Neural progenitor cell (in vitro differentiated cells): ENCODE data around the gene ARHGAP20.

ENCODE experiments used
- EZH2 ChIP-seq: fragments of 200-600 bp; sonication (generic); IDR thresholded peaks from 2 replicates; pipeline ENCODE4 v1.6.1; 2017; ENCODE audit warnings: antibody characterized with exemption, mild to moderate bottlenecking, moderate library complexity
- TF ChIP-seq, protein P1 (sequence below): fragments of 200-600 bp; sonication (generic); IDR thresholded peaks from 2 replicates; pipeline ENCODE4 v1.5.1; 2017; ENCODE audit warnings: antibody characterized with exemption, mild to moderate bottlenecking

DNA sequence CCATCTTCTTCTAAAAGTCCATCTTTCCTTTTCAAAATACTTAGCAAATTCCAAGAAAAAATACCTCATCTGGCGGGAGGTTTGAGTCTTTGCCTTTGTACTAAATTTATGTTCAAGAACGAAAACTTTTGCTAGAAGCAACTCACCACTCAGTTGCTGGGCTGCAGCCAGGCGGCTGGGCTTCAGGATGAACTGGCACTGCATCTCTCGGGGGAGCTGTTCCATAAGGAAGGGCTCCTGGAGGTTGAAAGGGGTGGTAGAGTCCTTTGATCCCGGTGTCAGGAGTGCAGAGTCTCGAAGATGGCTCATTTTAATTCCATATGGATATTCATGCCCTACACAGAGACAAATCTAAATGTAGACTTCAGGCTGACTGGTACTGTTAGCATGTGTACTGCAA lies 105.8 kb downstream of the ARHGAP20 start:
- TF ChIP-seq, protein P1, sequence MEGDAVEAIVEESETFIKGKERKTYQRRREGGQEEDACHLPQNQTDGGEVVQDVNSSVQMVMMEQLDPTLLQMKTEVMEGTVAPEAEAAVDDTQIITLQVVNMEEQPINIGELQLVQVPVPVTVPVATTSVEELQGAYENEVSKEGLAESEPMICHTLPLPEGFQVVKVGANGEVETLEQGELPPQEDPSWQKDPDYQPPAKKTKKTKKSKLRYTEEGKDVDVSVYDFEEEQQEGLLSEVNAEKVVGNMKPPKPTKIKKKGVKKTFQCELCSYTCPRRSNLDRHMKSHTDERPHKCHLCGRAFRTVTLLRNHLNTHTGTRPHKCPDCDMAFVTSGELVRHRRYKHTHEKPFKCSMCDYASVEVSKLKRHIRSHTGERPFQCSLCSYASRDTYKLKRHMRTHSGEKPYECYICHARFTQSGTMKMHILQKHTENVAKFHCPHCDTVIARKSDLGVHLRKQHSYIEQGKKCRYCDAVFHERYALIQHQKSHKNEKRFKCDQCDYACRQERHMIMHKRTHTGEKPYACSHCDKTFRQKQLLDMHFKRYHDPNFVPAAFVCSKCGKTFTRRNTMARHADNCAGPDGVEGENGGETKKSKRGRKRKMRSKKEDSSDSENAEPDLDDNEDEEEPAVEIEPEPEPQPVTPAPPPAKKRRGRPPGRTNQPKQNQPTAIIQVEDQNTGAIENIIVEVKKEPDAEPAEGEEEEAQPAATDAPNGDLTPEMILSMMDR, result peak; percentile 11
- no peak for TF ChIP-seq EZH2
